ENCODE measurements around the gene HSPA1A.
A peak's percentile ranks its signal among the peaks of the same experiment; 100 is the strongest.
"Not testable (repeated sequence)": the region's sequence is repeated elsewhere in the genome, so short reads cannot be mapped to it uniquely, and the experiment has no call there.

Gene HSPA1A

GRCh38 chr6:31836474-31837368 lies 21.4 kb downstream of the HSPA1A start:
- DNase-seq, result peak; percentile 64 to 81 (median 71)

GRCh38 chr6:31837369-31838113 lies 22.2 kb downstream of the HSPA1A start:
- DNase-seq, result no peak

GRCh38 chr6:31838114-31838553 lies 22.8 kb downstream of the HSPA1A start:
- not testable (repeated sequence) for DNase-seq

- DNase-seq, result no peak
These were observed 23.6 kb downstream of the HSPA1A start for GRCh38 chr6:31838968-31839367.

DNA sequence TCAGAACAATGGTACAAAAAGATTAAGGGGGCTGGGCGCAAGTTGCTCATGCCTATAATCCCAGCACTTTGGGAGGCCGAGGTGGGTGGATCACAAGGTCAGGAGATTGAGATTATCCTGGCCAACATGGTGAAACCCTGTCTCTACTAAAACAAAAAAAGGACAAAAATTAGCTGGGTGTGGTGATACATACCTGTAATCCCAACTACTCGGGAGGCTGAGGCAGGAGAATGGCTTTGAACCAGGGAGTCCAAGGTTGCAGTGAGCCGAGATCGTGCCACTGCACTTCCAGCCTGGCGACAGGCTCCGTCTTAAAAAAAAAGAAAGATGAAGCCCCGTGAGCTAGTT lies 24.4 kb downstream of the HSPA1A start:
- DNase-seq, result not testable (repeated sequence)

- no peak for DNase-seq
These were observed 26.7 kb downstream of the HSPA1A start for GRCh38 chr6:31842053-31842452.

DNA sequence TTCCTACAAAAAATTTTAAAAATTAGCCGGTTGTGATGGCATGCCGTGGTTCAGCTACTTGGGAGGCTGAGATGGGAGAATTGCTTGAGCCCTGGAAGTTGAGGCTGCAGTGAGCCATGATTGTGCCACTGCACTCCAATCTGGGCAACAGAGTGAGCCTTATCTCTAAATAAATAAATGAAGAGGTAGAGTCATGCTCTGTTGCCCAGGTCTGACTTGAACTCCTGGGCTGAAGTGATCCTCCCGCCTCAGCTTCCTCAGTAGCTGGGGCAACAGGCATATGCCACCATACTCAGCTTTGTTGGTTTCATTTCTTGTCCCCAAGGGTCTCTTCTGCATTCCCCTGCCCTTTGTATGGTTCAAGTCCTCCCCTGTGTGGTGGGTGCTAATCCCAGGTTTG lies 29.2 kb downstream of the HSPA1A start:
- no peak for DNase-seq

GRCh38 chr6:31847276-31847978 lies 32.1 kb downstream of the HSPA1A start:
- DNase-seq, result no peak

- no peak for DNase-seq
These were observed 35.6 kb downstream of the HSPA1A start for GRCh38 chr6:31850765-31851484.

GRCh38 chr6:31851485-31851832 lies 36.1 kb downstream of the HSPA1A start:
- no peak for DNase-seq

GRCh38 chr6:31851980-31852718 lies 36.8 kb downstream of the HSPA1A start:
- not testable (repeated sequence) for DNase-seq

GRCh38 chr6:31857774-31858173 lies 42.4 kb downstream of the HSPA1A start:
- DNase-seq, result not testable (repeated sequence)

DNA sequence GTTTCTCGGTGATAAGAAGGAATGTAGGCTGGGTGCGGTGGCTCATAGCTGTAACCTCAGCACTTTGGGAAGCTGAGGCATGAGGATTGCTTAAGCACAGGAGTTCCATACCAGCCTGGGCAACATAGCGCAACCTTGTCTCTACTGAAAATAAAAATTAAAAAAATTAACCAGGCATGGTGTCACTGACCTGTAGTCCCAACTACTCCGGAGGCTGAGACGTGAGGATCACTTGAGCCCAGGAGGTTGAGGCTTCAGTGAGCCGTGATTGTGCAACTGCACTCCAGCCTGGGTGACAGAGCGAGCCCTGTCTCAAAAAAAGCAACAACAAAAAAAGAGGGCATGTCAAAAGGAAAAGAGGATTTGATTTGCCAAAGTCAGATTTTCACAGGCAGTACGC lies 43.4 kb downstream of the HSPA1A start:
- DNase-seq, result no peak

GRCh38 chr6:31859923-31860322 lies 44.6 kb downstream of the HSPA1A start:
- no peak for DNase-seq

GRCh38 chr6:31860349-31860748 lies 45.0 kb downstream of the HSPA1A start:
- no peak for DNase-seq

DNA sequence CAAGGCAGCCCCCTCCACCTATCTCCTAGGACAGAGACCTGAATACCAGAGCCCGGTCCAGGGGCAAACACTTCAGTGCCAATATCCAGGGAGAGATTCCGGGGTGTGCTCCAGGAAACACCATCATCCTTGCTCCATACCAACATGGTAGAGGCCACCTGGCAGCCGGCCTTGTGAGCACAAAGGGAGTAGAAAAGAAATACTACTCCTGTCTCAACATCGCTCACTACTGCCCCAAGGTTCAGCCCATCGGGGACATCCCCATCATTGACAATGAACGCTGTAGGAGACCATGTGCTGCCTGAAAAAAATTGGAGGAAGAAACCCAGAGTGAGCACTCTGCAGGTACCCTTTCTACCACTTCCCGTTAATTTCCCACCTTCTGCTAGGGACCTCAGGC lies 45.8 kb downstream of the HSPA1A start:
- no peak for DNase-seq

- DNase-seq, result no peak
These were observed 46.6 kb downstream of the HSPA1A start for GRCh38 chr6:31861919-31862343.

DNA sequence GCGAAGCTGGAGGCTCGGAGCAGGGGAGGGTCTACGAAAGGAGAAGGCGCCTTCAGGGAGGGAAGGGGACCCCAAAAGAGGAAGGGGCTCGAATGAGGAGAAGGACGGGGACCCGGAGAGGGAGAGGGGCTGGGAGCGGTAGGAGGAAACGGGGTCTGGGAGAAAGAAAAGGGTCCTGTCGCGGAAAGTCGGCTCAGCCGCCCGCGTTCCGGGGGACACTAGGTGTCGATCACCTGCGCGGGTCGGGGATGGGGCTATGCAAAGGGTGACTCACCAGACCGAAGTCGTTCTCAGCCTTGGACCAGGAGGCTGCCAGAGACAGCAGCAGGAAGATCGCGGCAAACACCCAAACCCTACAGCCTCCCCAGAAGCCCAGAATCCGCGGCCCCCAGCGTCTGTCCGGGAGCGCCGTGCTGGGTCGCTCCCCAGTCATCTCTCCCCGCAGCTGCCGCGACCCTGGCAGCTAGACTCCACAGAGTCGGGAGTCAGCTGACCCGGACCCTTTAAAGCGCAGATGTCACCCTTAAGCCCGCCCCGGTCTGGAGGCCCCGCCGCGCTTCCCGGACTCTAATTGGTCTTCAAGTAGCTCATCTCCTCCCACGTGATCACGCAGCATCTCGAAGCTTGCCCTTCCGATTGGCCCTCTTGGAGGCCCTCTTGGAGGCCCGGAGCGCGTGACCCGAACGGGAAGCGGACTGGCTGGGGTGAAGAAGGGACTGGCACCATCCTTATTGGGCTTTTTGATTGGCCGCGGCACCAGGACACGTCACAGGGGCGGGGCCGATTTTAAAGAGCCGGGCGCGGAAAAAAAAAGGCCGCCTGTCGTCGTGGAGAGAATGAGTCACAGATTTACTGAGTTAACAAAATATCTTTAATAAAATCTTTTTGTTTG lies 47.2 kb downstream of the HSPA1A start, which contains the start of gene NEU1:
NEU1 (minus strand) TSS at position 478 of the 892 bp plus-strand sequence; CDS start at position 433, 45 bp downstream.
- DNase-seq, result peak; percentile 100

GRCh38 chr6:31864123-31864562 lies 48.8 kb downstream of the HSPA1A start:
- DNase-seq, result not testable (repeated sequence)

DNA sequence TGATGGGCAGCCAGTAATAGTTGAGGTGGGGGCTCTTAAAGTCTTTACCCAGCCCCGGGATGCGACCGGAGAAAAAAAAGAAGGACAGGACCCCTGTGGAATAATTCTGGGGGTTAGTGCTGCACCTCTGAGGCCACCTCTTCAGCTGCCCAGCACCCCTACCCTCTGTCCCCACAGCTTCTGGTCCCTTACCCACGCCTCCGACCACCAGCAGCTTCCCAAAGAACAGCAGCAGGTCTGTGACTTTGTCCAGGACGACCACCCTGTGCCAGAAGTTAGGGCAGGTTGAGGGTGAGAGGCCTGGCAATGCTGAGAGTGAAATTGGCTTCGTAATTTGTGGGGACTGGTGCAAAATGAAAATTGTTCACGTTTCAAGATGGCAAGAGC lies 49.5 kb downstream of the HSPA1A start:
- DNase-seq, result no peak
